Stimulated activated CD8-positive, alpha-beta memory T cell treated with anti-CD3 and anti-CD28 coated beads, Interleukin-4, amount 100 ng/mL, for 4 hours (primary cell): ENCODE data around the gene TMEM40.
"Not testable (repeated sequence)": the region's sequence is repeated elsewhere in the genome, so short reads cannot be mapped to it uniquely, and the experiment has no call there.

Experiments
- DNase-seq, 2 donors: peaks; one replicate each; pipeline ENCODE4 v3.0.0-alpha.2; 2020; ENCODE audit warnings: low read depth in 2 of 2, low spot score in 1 of 2

Gene TMEM40

GRCh38 chr3:12777171-12777570, 18.1 kb upstream of the TMEM40 start:
- no peak for DNase-seq

GRCh38 chr3:12775970-12776369, 16.9 kb upstream of the TMEM40 start:
- not testable (repeated sequence) for DNase-seq

- no peak for DNase-seq
Measured at GRCh38 chr3:12775226-12775625, 16.2 kb upstream of the TMEM40 start.

GRCh38 chr3:12774619-12775018, 15.6 kb upstream of the TMEM40 start:
- DNase-seq: no peak

GRCh38 chr3:12773710-12774086, 14.6 kb upstream of the TMEM40 start:
- no peak for DNase-seq

GRCh38 chr3:12773030-12773709, 14.1 kb upstream of the TMEM40 start:
- DNase-seq: no peak

- DNase-seq: no peak
Measured at GRCh38 chr3:12772462-12772861, 13.4 kb upstream of the TMEM40 start.

GRCh38 chr3:12771236-12771635, 12.2 kb upstream of the TMEM40 start:
- DNase-seq: no peak

GRCh38 chr3:12769761-12770160, 10.7 kb upstream of the TMEM40 start:
- DNase-seq: no peak

GRCh38 chr3:12768579-12769527, 9.8 kb upstream of the TMEM40 start:
- no peak for DNase-seq

GRCh38 chr3:12766541-12766940, 7.5 kb upstream of the TMEM40 start:
- DNase-seq: no peak

- DNase-seq: no peak
Measured at GRCh38 chr3:12764171-12764776, 5.2 kb upstream of the TMEM40 start.

GRCh38 chr3:12759693-12760565, 870 bp upstream of the TMEM40 start:
- DNase-seq: no peak

- no peak for DNase-seq
Measured at GRCh38 chr3:12758025-12758781, 856 bp downstream of the TMEM40 start.

- no peak for DNase-seq
Measured at GRCh38 chr3:12756635-12757034, 2.4 kb downstream of the TMEM40 start.

- no peak for DNase-seq
Measured at GRCh38 chr3:12756175-12756574, 2.9 kb downstream of the TMEM40 start.

- no peak for DNase-seq
Measured at GRCh38 chr3:12755754-12756153, 3.3 kb downstream of the TMEM40 start.

- no peak for DNase-seq
Measured at GRCh38 chr3:12754313-12754712, 4.7 kb downstream of the TMEM40 start.

GRCh38 chr3:12753275-12754028, 5.6 kb downstream of the TMEM40 start:
- no peak for DNase-seq

GRCh38 chr3:12752809-12753208, 6.2 kb downstream of the TMEM40 start:
- no peak for DNase-seq
